Esophagus muscularis mucosa (tissue), 3 donors: ENCODE results near the gene TMEM100.

Source experiments
- POLR2AphosphoS5 ChIP-seq, 2 donors: sonication (generic); formaldehyde crosslinking; IDR thresholded peaks; one replicate each; pipeline ENCODE4 v1.6.1; 2017; ENCODE audit warnings: antibody characterized with exemption in 2 of 2
- TF ChIP-seq, protein P1 (sequence below), 3 experiments: fragments of 200-600 bp in 2 of 3; fragments of 450-650 bp in 1 of 3; sonication (generic) in 2 of 3; IDR thresholded peaks; one replicate each; pipeline ENCODE4 v1.5.1; 2017 to 2019; ENCODE audit warnings: antibody characterized with exemption in 3 of 3, mild to moderate bottlenecking in 2 of 3, moderate library complexity in 1 of 3

DNA sequence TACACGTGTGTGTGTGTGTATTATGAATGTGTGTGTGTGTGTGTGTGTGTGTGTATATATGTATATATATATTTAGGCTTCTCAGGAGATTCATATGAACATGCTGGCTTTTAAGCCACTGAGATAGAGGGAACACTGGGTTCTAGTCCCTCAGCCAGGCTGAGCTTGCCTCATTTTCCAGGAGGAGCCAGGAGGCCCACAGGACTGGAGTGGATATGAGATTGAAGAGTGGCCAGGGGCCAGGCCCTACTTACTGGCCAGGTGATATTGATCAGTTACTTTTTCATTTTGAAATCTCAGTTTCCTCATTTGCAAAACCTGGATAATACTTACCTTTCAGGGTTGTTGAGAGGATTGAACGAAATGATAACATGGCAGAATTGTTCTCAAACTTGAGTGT lies 34.0 kb upstream of the TMEM100 start:
- TF ChIP-seq, protein P1, sequence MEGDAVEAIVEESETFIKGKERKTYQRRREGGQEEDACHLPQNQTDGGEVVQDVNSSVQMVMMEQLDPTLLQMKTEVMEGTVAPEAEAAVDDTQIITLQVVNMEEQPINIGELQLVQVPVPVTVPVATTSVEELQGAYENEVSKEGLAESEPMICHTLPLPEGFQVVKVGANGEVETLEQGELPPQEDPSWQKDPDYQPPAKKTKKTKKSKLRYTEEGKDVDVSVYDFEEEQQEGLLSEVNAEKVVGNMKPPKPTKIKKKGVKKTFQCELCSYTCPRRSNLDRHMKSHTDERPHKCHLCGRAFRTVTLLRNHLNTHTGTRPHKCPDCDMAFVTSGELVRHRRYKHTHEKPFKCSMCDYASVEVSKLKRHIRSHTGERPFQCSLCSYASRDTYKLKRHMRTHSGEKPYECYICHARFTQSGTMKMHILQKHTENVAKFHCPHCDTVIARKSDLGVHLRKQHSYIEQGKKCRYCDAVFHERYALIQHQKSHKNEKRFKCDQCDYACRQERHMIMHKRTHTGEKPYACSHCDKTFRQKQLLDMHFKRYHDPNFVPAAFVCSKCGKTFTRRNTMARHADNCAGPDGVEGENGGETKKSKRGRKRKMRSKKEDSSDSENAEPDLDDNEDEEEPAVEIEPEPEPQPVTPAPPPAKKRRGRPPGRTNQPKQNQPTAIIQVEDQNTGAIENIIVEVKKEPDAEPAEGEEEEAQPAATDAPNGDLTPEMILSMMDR (IDR thresholded peaks at IDR 0.05), result no peak
- no peak for TF ChIP-seq POLR2AphosphoS5 (IDR thresholded peaks at IDR 0.05)
